ENCODE data around the gene PLD2.
"Not testable (repeated sequence)": the region's sequence is repeated elsewhere in the genome, so short reads cannot be mapped to it uniquely, and the experiment has no call there.

PLD2 gene

DNA sequence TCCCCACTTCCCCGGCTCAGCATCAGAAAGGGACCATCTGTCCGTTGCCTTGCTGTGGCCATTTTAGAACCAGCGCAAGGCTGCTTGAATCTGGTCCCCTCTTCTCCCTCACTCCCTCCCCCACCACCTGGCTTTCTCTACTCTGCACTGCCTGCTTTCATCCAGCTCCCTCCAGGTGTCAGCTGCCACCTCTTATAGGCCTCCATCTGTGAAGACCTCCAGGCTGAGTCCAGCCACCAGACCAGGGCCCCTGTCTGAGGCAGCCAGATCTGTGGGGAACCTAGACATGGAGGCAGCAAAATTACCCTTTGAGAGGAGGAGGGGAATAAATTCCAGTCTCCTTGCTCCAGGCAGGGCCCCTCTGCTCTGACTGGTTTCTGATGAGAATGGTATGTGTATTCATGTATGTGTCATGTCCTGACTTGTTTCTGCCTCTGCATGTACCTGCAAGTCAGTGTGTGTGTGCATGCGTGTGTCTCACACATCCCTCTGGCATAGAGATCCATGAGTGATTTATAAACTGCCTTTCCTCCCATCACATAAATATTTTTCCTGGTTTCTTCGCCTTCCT is 47.2 kb downstream of the PLD2 start:
- DNase-seq (ENCODE audit: low read depth in 1 of 2, low spot score in 1 of 2), result no peak

DNA sequence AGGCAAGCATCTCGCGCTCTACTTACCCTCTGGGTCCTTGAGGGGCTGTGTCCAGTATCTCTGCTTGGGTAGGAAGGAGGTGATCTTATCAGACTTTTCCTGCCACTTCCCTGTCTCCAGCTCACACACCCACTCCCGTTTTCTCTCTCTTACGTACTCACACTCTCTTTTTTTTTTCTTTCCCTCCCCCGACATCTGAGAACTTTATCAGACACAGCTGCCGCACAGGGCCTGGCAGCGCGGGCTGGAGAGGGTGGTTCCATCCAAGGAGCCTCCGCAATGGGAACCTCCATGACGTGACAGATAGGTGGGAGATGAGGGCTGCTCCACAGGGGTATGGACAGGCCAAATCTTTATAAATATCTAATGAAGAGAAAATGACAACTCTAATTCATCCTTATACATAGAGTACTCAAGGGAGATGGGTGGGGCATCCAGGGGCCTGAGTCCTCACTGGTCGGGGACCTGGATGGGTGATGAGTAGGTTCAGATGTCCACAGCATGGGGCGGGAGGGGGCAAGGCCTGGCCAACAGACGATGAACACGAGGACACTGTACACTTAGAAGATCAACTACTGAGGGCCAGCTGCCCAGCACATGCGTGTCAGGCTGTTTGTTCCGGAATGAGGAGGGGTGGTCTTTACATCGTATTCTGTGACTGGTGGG is 49.5 kb downstream of the PLD2 start:
- DNase-seq (ENCODE audit: low read depth in 1 of 2, low spot score in 1 of 2), result no peak

DNA sequence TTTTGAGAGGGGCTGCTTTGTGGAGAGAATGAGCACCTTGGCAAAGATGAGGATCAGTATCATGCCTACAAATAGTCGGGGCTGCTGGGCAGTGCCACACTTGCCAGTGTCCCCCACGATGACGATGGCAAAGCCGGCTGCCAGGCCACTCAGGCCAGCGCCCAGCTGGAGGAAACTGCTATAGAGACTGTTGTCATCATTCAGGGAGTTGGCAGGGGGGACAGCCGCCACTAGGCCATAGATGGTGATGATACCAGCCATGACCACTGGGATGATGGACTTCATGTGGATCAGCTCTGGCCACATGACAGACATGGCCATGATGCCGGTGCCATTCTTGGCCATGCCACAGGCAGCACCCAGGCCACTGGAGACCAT is 50.0 kb downstream of the PLD2 start:
- DNase-seq (ENCODE audit: low read depth in 1 of 2, low spot score in 1 of 2), result no peak

DNA sequence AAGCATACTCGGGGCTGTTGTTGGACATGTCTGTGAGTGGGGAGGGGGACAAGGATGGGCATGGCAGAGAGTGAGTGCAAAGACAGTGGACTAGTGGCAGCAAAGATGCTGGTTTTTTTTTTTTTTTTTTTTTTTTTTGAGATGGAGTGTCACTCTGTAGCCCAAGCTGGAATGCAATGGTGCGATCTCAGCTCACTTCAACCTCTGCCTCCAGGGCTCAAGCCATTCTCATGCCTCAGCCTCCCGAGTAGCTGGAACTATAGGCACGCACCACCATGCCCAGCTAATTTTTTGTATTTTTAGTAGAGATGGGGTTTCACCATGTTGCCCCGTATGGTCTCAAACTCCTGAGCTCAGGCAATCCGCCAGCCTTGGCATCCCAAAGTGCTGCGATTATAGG is 50.4 kb downstream of the PLD2 start:
- not testable (repeated sequence) for DNase-seq (ENCODE audit: low read depth in 1 of 2, low spot score in 1 of 2)

- no peak for DNase-seq (ENCODE audit: low read depth in 1 of 2, low spot score in 1 of 2)
These were observed 51.3 kb downstream of the PLD2 start for GRCh38 chr17:4858068-4858881.

DNA sequence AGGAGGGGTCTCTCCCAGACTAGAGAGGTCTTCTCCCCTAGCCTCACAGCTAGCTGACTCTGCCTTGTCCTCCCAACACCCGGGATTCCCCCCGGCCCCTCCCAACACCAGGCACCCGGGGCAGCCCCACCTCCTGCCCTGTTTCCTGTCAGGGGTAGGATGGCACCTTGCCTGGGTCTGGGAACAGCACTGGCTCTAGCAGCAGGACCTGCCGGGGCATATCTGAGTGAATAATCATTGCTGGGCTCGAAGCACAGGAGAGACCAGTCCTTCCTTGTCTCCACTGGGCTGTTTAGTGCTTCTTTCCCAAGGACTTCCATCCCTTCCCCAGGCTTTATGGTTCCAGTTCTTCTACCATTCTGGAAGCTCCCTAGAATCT is 51.9 kb downstream of the PLD2 start:
- no peak for DNase-seq (ENCODE audit: low read depth in 1 of 2, low spot score in 1 of 2)

DNA sequence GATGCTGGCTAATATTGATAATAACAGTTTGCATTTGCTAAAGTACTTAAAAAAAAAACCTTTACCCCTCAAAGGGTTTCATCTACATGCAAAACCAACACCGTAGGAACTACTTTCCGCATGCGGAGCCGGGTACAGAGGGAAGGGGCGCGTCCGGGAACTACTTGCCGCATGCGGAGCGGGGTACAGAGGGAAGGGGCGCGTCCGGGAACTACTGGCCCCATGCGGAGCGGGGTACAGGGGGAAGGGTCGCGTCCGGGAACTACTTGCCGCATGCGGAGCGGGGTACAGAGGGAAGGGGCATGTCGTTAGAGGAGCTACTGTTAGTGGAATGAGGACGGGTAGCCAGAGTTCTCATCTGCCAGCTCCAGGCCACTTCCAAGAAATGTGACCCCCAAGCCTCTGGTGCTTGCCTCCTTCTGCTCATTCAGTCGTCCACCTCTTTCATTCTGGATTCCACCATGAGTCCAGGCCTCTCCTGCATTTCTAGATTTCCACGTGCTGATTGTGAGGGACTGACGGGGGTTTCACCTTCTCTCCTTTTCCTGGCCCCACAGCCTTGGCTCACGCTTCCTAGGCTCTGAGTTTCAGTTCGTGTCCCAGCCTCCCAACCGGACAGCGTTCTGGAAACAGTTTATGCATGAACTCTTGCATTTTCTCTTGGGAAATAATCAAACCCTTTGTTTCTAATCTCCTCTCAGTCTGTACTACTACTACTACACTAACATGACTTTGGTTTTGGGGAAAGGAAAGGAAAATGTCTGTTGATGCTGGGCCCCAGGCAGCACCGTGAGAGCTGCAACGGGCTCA is 53.1 kb downstream of the PLD2 start:
- DNase-seq (ENCODE audit: low read depth in 1 of 2, low spot score in 1 of 2), result no peak

DNA sequence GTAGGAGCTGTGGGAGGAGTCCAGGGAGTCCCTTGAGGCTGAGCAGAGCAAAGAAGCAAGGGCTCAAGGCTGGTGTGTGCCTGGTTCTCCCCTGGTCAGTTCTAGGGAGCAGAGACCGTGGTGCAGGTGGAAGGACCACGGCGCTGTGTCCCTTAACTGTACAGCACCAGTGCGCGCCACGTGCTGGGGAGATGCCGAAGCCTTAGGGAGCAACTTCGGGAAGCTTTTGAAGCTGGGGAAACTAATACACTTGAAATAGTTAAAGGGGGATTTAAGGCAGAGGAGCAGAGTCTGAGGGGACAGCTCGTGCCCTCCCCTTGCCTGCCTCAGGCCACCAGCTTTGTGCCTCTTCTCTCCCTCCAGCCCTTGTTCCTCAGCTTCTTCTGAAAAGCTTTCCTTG is 53.7 kb downstream of the PLD2 start:
- DNase-seq (ENCODE audit: low read depth in 1 of 2, low spot score in 1 of 2), result no peak

DNA sequence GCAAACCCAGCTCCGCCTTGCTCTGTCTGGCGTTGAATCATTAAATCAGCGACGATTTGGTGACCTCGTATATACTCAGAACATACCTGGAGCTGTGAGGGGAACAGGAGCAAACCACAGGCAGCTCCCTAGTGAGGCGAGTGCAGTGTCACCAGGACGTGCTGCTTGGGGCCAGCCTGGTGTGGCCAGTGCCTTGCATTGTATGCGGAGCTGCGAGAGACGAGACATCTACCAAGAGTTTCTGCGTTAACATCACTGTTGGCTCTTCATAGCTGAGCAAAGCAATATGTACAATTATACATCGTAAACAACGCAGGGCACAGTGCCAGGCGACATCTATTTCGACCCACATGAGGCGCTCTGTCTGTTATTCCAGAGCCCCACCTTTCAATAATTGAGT is 54.1 kb downstream of the PLD2 start:
- DNase-seq (ENCODE audit: low read depth in 1 of 2, low spot score in 1 of 2), result no peak

DNA sequence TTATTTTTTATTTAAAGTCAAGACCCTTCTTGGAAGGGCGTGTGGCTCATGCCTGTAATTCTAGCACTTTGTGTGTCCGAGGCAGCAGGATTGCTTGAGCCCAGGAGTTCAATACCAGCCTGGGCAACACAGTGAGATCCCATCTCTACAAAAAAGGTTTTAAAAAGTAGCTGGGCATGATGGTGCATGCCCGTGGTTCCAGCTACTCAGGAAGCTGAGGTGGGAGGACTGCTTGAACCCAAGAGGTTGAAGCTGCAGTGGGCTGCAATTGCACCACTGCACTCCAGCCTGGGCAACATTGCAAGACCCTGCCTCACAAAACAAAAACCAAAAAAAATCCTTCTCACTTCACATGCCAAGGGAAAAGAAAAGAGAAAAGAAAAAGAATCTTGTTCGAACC is 55.8 kb downstream of the PLD2 start:
- no peak for DNase-seq (ENCODE audit: low read depth in 1 of 2, low spot score in 1 of 2)

GRCh38 chr17:4863321-4863720 is 56.4 kb downstream of the PLD2 start:
- DNase-seq (ENCODE audit: low read depth in 1 of 2, low spot score in 1 of 2), result no peak

DNA sequence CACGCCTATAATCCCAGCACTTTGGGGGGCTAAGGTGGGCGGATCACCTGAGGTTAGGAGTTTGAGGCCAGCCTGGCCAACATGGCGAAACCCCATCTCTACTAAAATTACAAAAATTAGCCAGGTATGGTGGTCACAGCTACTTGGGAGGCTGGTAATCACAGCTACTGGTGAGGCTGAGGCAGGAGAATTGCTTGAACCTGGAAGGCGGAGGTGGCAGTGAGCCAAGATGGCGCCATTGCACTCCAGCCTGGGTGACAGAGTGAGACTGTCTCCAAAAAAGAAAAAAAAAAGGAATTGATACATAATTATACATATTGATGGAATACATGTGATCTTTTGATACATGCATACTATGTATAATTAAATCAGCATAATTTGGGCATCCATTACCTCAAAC is 60.6 kb downstream of the PLD2 start:
- not testable (repeated sequence) for DNase-seq (ENCODE audit: low read depth in 1 of 2, low spot score in 1 of 2)

- DNase-seq (ENCODE audit: low read depth in 1 of 2, low spot score in 1 of 2), result not testable (repeated sequence)
These were observed 62.4 kb downstream of the PLD2 start for GRCh38 chr17:4869058-4869998.

GRCh38 chr17:4870855-4871254 is 63.9 kb downstream of the PLD2 start:
- no peak for DNase-seq (ENCODE audit: low read depth in 1 of 2, low spot score in 1 of 2)

DNA sequence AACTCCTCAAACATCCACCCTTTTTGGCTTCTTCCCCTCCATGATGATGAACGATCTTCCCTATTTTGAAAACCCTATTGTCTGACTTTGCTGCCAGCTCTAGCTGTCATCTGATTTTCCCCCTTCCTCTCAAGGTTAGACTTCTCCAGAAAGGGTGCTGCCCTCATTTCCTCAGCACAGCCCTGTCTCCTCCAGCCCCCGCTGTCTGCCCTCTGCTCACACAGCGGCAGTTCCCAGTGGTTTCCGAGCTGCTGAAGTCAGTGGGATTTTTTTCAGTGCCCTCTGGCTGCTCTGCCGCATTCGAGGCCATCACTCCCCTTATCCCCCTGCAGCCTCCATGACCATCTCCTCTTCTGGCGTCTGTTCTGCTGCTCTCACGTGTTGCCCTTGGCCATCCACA is 65.8 kb downstream of the PLD2 start:
- DNase-seq (ENCODE audit: low read depth in 1 of 2, low spot score in 1 of 2), result no peak

All from activated CD4-positive, alpha-beta T cell treated with anti-CD3 and anti-CD28 coated beads, Interleukin-2, amount 50 U/mL, for 24 hours (primary cell).